Activated naive CD4-positive, alpha-beta T cell treated with anti-CD3 and anti-CD28 coated beads, Interleukin-2, amount 50 U/mL, for 24 hours (primary cell): ENCODE data around the gene HLCS.

ENCODE experiments used
- H3K27ac Mint-ChIP-seq: one replicate; pipeline ENCODE4 v1.8.0; 2021; ENCODE audit warnings: mild to moderate bottlenecking, mixed read lengths
- H3K27me3 Mint-ChIP-seq: one replicate; pipeline ENCODE4 v1.8.0; 2021; ENCODE audit warnings: mixed read lengths
- H3K36me3 Mint-ChIP-seq: one replicate; pipeline ENCODE4 v1.8.0; 2021; ENCODE audit warnings: mixed read lengths
- H3K4me1 Mint-ChIP-seq: one replicate; pipeline ENCODE4 v1.8.0; 2021; ENCODE audit warnings: mixed read lengths
- H3K4me3 Mint-ChIP-seq: one replicate; pipeline ENCODE4 v1.8.0; 2021; ENCODE audit warnings: mild to moderate bottlenecking, mixed read lengths
- H3K9me3 Mint-ChIP-seq: one replicate; pipeline ENCODE4 v1.8.0; 2021; ENCODE audit warnings: mixed read lengths

HLCS gene

DNA sequence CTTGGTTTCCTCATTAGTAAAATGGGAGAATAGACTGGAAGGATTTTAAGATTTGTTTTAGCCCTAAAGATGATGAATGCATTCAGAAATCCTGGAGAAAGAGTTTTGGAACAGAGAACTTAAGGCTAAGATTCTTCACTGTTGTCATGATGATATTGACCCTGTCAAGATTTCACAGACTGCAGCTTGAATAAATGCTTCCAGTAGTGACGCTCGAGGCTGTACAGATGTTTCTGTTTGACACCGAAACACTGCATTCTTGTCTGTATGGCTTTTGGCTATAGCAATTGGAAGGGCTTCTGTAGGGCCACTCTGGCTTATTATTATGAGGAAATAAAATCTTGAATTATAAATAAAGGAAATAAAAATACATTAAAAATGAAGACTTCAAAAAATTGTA is 241.8 kb downstream of the HLCS start:
- Mint-ChIP-seq H3K27me3 (peaks cover 8% of the 10 kb centered on the region), H3K9me3 (no peaks in the 10 kb centered on the region), H3K4me1 (no peaks in the 10 kb centered on the region)

DNA sequence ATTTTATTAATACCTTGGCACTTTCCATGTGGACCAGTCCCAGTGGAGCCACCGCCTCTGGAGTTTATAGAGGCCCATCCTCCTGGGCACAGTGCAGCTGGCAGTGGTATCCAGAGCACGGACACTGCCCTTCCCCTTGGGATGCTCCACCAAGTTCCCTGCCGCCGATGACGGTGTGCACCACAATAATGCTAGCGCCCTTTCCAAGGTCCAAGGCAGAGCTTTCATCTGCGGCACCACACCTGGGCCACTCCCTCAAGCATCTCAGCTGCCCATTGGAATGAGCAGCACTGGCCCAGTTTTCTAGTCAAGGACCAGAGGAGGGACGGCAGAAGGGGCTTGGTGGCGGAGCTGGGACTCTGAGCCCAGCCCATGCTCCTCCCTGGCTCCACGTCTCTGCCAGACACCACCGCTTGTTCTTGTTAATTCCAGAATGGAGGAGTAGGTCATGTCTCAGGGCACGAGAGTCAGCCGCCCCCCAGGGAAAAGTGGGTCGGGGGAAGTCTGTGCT is 243.0 kb downstream of the HLCS start:
- no peaks in the 10 kb centered on the region for H3K4me1 Mint-ChIP-seq
- peaks cover 9% of the 10 kb centered on the region for H3K27me3 Mint-ChIP-seq

More for the DNA sequence above, 241.8 kb downstream of the HLCS start:
- Mint-ChIP-seq H3K27ac (no peak overlapping the region), H3K36me3 (no peaks in the 10 kb centered on the region), H3K4me3 (no peak overlapping the region)

GRCh38 chr21:36722370-36723368 is 243.8 kb downstream of the HLCS start:
- H3K27ac Mint-ChIP-seq: no peak overlapping the region
- no peaks in the 10 kb centered on the region for H3K4me1 Mint-ChIP-seq
- H3K27me3 Mint-ChIP-seq: peaks cover 9% of the 10 kb centered on the region
- H3K4me3 Mint-ChIP-seq: no peak overlapping the region
- H3K36me3 Mint-ChIP-seq: no peaks in the 10 kb centered on the region
- no peaks in the 10 kb centered on the region for H3K9me3 Mint-ChIP-seq

More for the DNA sequence above, 243.0 kb downstream of the HLCS start:
- Mint-ChIP-seq H3K36me3 (no peaks in the 10 kb centered on the region), H3K27ac (no peak overlapping the region), H3K4me3 (no peak overlapping the region), H3K9me3 (no peaks in the 10 kb centered on the region)

GRCh38 chr21:36721817-36722216 is 244.7 kb downstream of the HLCS start:
- Mint-ChIP-seq H3K27ac (no peak overlapping the region), H3K9me3 (no peaks in the 10 kb centered on the region), H3K36me3 (no peaks in the 10 kb centered on the region), H3K4me1 (no peaks in the 10 kb centered on the region), H3K4me3 (no peak overlapping the region), H3K27me3 (peaks cover 9% of the 10 kb centered on the region)

- Mint-ChIP-seq H3K4me3 (no peak overlapping the region), H3K27ac (no peak overlapping the region), H3K27me3 (peaks cover 26% of the 10 kb centered on the region), H3K36me3 (no peaks in the 10 kb centered on the region), H3K9me3 (no peaks in the 10 kb centered on the region), H3K4me1 (no peaks in the 10 kb centered on the region)
Measured at GRCh38 chr21:36719614-36720013, 246.9 kb downstream of the HLCS start.

- no peak overlapping the region for H3K4me3 Mint-ChIP-seq
- H3K36me3 Mint-ChIP-seq: no peaks in the 10 kb centered on the region
- no peak overlapping the region for H3K27ac Mint-ChIP-seq
- peaks cover 30% of the 10 kb centered on the region for H3K27me3 Mint-ChIP-seq
- H3K4me1 Mint-ChIP-seq: no peaks in the 10 kb centered on the region
- no peaks in the 10 kb centered on the region for H3K9me3 Mint-ChIP-seq
Measured at GRCh38 chr21:36718951-36719501, 247.4 kb downstream of the HLCS start.

DNA sequence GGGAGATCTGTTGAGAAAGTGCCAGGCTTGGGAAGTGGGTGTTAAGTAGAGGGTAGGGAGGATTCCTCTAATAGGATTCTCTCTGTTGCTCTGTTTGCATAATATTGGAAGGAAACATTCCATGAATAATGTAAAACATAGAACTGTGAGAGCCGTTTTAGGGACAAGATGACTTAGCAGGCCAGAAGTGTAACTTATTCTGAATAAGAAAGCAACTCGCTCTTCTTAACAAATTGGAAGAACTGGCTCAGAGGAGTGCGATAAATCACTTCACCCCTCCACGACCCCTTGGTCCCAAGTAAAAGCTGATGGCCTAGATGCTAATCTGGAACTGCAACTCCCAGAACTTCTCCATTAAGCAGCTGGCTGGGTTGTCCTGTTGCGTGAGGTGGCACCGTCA is 248.5 kb downstream of the HLCS start:
- Mint-ChIP-seq H3K27me3 (peaks cover 34% of the 10 kb centered on the region), H3K9me3 (no peaks in the 10 kb centered on the region), H3K4me3 (no peak overlapping the region), H3K36me3 (no peaks in the 10 kb centered on the region), H3K4me1 (no peaks in the 10 kb centered on the region), H3K27ac (no peak overlapping the region)

DNA sequence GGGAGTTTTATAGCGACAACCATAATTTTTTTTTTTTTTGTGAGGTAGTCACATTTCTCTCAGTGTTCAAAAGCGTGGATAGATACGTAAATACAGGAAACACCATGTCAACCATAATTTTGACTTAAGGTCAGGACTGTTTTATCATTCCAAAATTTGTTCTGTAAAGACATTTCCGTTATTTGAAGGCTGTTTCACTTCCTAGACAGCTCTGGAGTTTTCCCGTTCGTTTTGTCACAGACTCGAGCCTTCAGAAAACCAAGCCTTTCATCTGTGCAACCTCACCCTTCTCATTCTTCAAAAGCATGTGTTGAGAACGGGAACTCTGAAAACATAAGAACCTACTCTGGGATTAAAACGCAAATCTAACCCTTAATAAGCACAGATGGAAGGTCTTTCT is 249.6 kb downstream of the HLCS start:
- Mint-ChIP-seq H3K4me3 (no peak overlapping the region), H3K27ac (no peak overlapping the region), H3K9me3 (no peaks in the 10 kb centered on the region), H3K36me3 (no peaks in the 10 kb centered on the region), H3K4me1 (no peaks in the 10 kb centered on the region), H3K27me3 (peaks cover 41% of the 10 kb centered on the region)

GRCh38 chr21:36716387-36716786 is 250.1 kb downstream of the HLCS start:
- Mint-ChIP-seq H3K27me3 (peaks cover 43% of the 10 kb centered on the region), H3K4me3 (no peak overlapping the region)

GRCh38 chr21:36713746-36714145 is 252.7 kb downstream of the HLCS start:
- Mint-ChIP-seq H3K4me1 (peaks cover 7% of the 10 kb centered on the region), H3K27ac (no peak overlapping the region), H3K36me3 (no peaks in the 10 kb centered on the region), H3K27me3 (peaks cover 55% of the 10 kb centered on the region), H3K4me3 (no peak overlapping the region), H3K9me3 (no peaks in the 10 kb centered on the region)

More at GRCh38 chr21:36716387-36716786, 250.1 kb downstream of the HLCS start:
- H3K36me3 Mint-ChIP-seq: no peaks in the 10 kb centered on the region
- no peaks in the 10 kb centered on the region for H3K4me1 Mint-ChIP-seq
- H3K9me3 Mint-ChIP-seq: no peaks in the 10 kb centered on the region
- H3K27ac Mint-ChIP-seq: no peak overlapping the region

- Mint-ChIP-seq H3K36me3 (no peaks in the 10 kb centered on the region), H3K27me3 (peaks cover 66% of the 10 kb centered on the region), H3K27ac (no peak overlapping the region), H3K4me1 (peaks cover 29% of the 10 kb centered on the region), H3K9me3 (no peaks in the 10 kb centered on the region), H3K4me3 (no peak overlapping the region)
Measured at GRCh38 chr21:36710729-36711048, 255.8 kb downstream of the HLCS start.

- no peak overlapping the region for H3K27ac Mint-ChIP-seq
- no peaks in the 10 kb centered on the region for H3K36me3 Mint-ChIP-seq
- H3K4me1 Mint-ChIP-seq: peaks cover 33% of the 10 kb centered on the region
- no peak overlapping the region for H3K4me3 Mint-ChIP-seq
- H3K9me3 Mint-ChIP-seq: no peaks in the 10 kb centered on the region
- H3K27me3 Mint-ChIP-seq: peaks cover 66% of the 10 kb centered on the region
Measured at GRCh38 chr21:36709868-36710728, 256.4 kb downstream of the HLCS start.

DNA sequence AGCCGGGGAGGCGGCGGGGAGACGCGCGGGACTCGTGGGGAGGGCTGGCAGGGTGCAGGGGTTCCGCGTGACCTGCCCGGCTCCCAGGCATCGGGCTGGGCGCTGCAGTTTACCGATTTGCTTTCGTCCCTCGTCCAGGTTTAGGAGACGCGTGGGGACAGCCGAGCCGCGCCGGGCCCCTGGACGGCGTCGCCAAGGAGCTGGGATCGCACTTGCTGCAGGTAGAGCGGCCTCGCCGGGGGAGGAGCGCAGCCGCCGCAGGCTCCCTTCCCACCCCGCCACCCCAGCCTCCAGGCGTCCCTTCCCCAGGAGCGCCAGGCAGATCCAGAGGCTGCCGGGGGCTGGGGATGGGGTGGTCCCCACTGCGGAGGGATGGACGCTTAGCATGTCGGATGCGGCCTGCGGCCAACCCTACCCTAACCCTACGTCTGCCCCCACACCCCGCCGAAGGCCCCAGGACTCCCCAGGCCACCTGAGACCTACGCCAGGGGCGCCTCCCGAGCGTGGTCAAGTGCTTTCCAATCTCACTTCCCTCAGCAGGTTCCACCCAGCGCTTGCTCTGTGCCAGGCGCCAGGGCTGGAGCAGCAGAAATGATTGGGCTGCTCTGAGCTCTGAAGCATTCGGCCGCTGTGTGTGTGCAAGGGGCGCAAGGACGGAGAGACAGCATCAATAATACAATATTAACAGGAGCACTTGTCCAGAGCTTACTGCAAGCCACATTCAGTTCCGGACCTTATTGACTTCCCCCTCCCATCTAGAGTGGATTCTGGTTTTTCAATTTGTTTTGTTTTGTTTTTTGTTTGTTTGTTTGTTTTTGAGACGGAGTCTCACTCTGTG is 257.2 kb downstream of the HLCS start:
- H3K27me3 Mint-ChIP-seq: peaks cover 65% of the 10 kb centered on the region
- H3K9me3 Mint-ChIP-seq: no peaks in the 10 kb centered on the region
- peak overlapping the region; percentile 36 for H3K4me3 Mint-ChIP-seq
- H3K4me1 Mint-ChIP-seq: peaks cover 35% of the 10 kb centered on the region
- no peaks in the 10 kb centered on the region for H3K36me3 Mint-ChIP-seq
- H3K27ac Mint-ChIP-seq: no peak overlapping the region

- Mint-ChIP-seq H3K36me3 (no peaks in the 10 kb centered on the region), H3K4me3 (peak overlapping the region; percentile 57), H3K27ac (no peak overlapping the region), H3K4me1 (peaks cover 35% of the 10 kb centered on the region), H3K27me3 (peaks cover 66% of the 10 kb centered on the region), H3K9me3 (no peaks in the 10 kb centered on the region)
Measured at GRCh38 chr21:36708286-36709029, 258.0 kb downstream of the HLCS start.
